ENCODE data around the gene FNDC3B. TPM values are rescaled to one million over a fixed set of nuclear protein-coding genes. Genes with fewer than 3 reads are reported as not detected.

The FNDC3B gene
- total RNA-seq, 2 donors from 2014 or later = 80.6 to 107 TPM

DNA sequence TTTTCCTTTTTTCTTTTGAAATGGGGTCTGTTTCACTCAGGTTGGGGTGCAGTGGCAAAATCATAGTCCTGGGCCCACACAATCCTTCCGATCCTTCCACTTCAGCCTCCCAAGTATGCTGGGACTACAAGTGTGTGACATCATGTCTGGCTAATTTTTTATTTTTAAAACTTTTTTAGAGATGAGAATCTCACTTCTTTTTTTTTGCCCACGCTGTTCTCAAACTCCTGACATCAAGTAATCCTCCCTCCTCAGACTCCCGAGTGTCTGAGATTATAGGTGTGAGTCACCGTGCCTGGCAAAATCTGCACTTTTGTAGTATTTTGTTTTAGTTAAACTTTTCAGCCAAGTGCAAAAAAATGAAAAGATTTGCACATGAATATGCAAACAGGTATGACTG lies 171.0 kb downstream of the FNDC3B start:
- Histone ChIP-seq H3K27me3 (ENCODE audit: control insufficient read depth, insufficient read depth, low read length, poor library complexity, severe bottlenecking) (no peaks in the 10 kb centered on the region), H3K4me1 (ENCODE audit: control insufficient read depth, insufficient read depth, low read length) (peaks cover 8% of the 10 kb centered on the region), H3K9me3 (ENCODE audit: control insufficient read depth, low read length) (peaks cover 12% of the 10 kb centered on the region), H3K27ac (ENCODE audit: low read depth, low read length) (no peak overlapping the region), H3K36me3 (ENCODE audit: control insufficient read depth, insufficient read depth, low read length) (peaks cover 46% of the 10 kb centered on the region), H3K9ac (ENCODE audit: extremely low read depth, low read length, poor library complexity, severe bottlenecking) (no peak overlapping the region), H3K4me3 (ENCODE audit: low read length) (no peak overlapping the region)
- no peaks in the 10 kb centered on the region for H3K27me3 Mint-ChIP-seq (ENCODE audit: insufficient read depth)
- no peak for DNase-seq
- peaks cover 6% of the 10 kb centered on the region for H3K9me3 Mint-ChIP-seq
- H3K36me3 Mint-ChIP-seq (ENCODE audit: low read depth) = peaks cover 22% of the 10 kb centered on the region
- WGBS, 2 experiments (ENCODE audit: insufficient coverage in 1 of 2, insufficient read length in 1 of 2) = 96 to 100% methylated on average over 2 to 4 of the region's 4 CpGs
- TF ChIP-seq, protein P1, sequence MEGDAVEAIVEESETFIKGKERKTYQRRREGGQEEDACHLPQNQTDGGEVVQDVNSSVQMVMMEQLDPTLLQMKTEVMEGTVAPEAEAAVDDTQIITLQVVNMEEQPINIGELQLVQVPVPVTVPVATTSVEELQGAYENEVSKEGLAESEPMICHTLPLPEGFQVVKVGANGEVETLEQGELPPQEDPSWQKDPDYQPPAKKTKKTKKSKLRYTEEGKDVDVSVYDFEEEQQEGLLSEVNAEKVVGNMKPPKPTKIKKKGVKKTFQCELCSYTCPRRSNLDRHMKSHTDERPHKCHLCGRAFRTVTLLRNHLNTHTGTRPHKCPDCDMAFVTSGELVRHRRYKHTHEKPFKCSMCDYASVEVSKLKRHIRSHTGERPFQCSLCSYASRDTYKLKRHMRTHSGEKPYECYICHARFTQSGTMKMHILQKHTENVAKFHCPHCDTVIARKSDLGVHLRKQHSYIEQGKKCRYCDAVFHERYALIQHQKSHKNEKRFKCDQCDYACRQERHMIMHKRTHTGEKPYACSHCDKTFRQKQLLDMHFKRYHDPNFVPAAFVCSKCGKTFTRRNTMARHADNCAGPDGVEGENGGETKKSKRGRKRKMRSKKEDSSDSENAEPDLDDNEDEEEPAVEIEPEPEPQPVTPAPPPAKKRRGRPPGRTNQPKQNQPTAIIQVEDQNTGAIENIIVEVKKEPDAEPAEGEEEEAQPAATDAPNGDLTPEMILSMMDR (conservative IDR thresholded peaks at IDR 0.05) = no peak
- H3K4me1 Mint-ChIP-seq = peaks cover 36% of the 10 kb centered on the region
- no peak overlapping the region for H3K4me3 Mint-ChIP-seq
- no peak overlapping the region for H3K27ac Mint-ChIP-seq

DNA sequence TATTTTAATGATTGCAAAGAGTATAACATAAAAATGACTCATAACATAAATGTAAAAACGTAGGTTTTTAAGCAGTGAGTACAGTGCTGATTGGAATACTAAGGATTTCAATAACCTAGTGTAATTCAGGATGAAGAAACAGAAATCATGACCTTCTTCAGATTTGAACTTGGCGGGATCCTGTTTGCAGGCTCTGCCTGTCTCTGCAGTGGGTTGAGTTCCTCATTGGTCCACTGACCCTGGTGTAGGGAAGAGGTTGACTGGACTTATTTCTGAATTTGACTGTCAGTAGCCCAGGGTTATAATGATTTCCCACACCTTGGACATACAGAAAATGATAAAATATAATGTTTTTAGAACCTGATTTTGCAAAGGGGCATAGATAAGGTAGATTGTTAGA lies 171.7 kb downstream of the FNDC3B start:
- WGBS, 2 experiments (ENCODE audit: insufficient coverage in 1 of 2, insufficient read length in 1 of 2) = 93 to 100% methylated on average over 1 to 2 of the region's 2 CpGs
- TF ChIP-seq, protein P1 (conservative IDR thresholded peaks at IDR 0.05) = no peak
- Histone ChIP-seq H3K36me3 (ENCODE audit: control insufficient read depth, insufficient read depth, low read length) (peaks cover 42% of the 10 kb centered on the region), H3K27ac (ENCODE audit: low read depth, low read length) (no peak overlapping the region), H3K9me3 (ENCODE audit: control insufficient read depth, low read length) (peaks cover 5% of the 10 kb centered on the region), H3K4me1 (ENCODE audit: control insufficient read depth, insufficient read depth, low read length) (peaks cover 8% of the 10 kb centered on the region), H3K4me3 (ENCODE audit: low read length) (no peak overlapping the region), H3K27me3 (ENCODE audit: control insufficient read depth, insufficient read depth, low read length, poor library complexity, severe bottlenecking) (no peaks in the 10 kb centered on the region), H3K9ac (ENCODE audit: extremely low read depth, low read length, poor library complexity, severe bottlenecking) (no peak overlapping the region)
- DNase-seq = no peak
- Mint-ChIP-seq H3K36me3 (ENCODE audit: low read depth) (peaks cover 17% of the 10 kb centered on the region), H3K4me3 (no peak overlapping the region), H3K27me3 (ENCODE audit: insufficient read depth) (no peaks in the 10 kb centered on the region), H3K4me1 (peaks cover 41% of the 10 kb centered on the region), H3K27ac (no peak overlapping the region), H3K9me3 (peaks cover 2% of the 10 kb centered on the region)

DNA sequence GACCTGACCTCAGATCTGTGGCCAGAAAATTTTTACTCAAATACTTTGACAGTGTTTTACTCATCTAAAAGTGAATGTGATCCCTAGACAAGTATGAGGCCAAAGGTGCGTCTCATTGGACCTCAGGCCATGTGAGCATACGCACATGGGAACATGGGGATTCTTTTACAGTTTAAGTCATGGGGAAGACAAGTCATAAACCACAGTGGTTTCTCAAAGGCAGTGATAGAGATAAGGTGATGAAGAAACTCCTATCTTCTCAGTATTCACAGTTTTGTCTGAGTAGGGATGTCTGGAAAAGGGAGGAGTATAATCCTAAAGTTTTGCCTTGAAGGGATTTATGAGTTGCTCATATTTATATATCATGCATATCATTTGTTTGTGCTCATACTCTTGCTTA lies 173.8 kb downstream of the FNDC3B start:
- peaks cover 61% of the 10 kb centered on the region for H3K4me1 Mint-ChIP-seq

More for the DNA sequence above, 173.8 kb downstream of the FNDC3B start:
- H3K4me3 Mint-ChIP-seq = no peak overlapping the region
- 88% methylated on average over 2 of the region's 2 CpGs; no CpG with 5 or more reads in 1 of the 2 experiments for WGBS, 2 experiments (ENCODE audit: insufficient coverage in 1 of 2, insufficient read length in 1 of 2)
- no peak overlapping the region for H3K9ac ChIP-seq (ENCODE audit: extremely low read depth, low read length, poor library complexity, severe bottlenecking)
- peak overlapping the region; percentile 42 for H3K4me3 ChIP-seq (ENCODE audit: low read length)
- H3K4me1 ChIP-seq (ENCODE audit: control insufficient read depth, insufficient read depth, low read length) = peaks cover 14% of the 10 kb centered on the region
- H3K36me3 ChIP-seq (ENCODE audit: control insufficient read depth, insufficient read depth, low read length) = peaks cover 32% of the 10 kb centered on the region
- no peak overlapping the region for H3K27ac ChIP-seq (ENCODE audit: low read depth, low read length)
- DNase-seq = no peak
- no peaks in the 10 kb centered on the region for H3K9me3 Mint-ChIP-seq
- H3K27me3 ChIP-seq (ENCODE audit: control insufficient read depth, insufficient read depth, low read length, poor library complexity, severe bottlenecking) = no peaks in the 10 kb centered on the region
- H3K27me3 Mint-ChIP-seq (ENCODE audit: insufficient read depth) = no peaks in the 10 kb centered on the region
- H3K36me3 Mint-ChIP-seq (ENCODE audit: low read depth) = peaks cover 7% of the 10 kb centered on the region
- TF ChIP-seq, protein P1 (conservative IDR thresholded peaks at IDR 0.05) = no peak
- H3K27ac Mint-ChIP-seq = peak overlapping the region; percentile 74
- H3K9me3 ChIP-seq (ENCODE audit: control insufficient read depth, low read length) = no peaks in the 10 kb centered on the region

All from endodermal cell (in vitro differentiated cells).